Measurements from ENCODE around the gene LRRC7.
A peak's percentile ranks its signal among the peaks of the same experiment; 100 is the strongest.

Gene LRRC7

GRCh38 chr1:70115315-70115714 lies 547.6 kb downstream of the LRRC7 start:
- TF ChIP-seq CTCF (conservative IDR thresholded peaks at IDR 0.05) (no peak), ZFX (IDR thresholded peaks at IDR 0.05) (no peak)
- no peak overlapping the region for H3K27ac ChIP-seq

GRCh38 chr1:70117046-70117445 lies 549.3 kb downstream of the LRRC7 start:
- TF ChIP-seq ZFX (IDR thresholded peaks at IDR 0.05) (no peak), CTCF (conservative IDR thresholded peaks at IDR 0.05) (no peak)
- H3K27ac ChIP-seq: no peak overlapping the region

GRCh38 chr1:70134148-70134547 lies 566.4 kb downstream of the LRRC7 start:
- H3K27ac ChIP-seq: no peak overlapping the region
- TF ChIP-seq ZFX (IDR thresholded peaks at IDR 0.05) (no peak), CTCF (conservative IDR thresholded peaks at IDR 0.05) (no peak)

- H3K27ac ChIP-seq: no peak overlapping the region
- no peak for TF ChIP-seq CTCF (conservative IDR thresholded peaks at IDR 0.05)
- no peak for TF ChIP-seq ZFX (IDR thresholded peaks at IDR 0.05)
Measured at GRCh38 chr1:70140343-70140742, 572.6 kb downstream of the LRRC7 start.

- H3K27ac ChIP-seq: no peak overlapping the region
Measured at GRCh38 chr1:70140894-70141293, 573.2 kb downstream of the LRRC7 start.

GRCh38 chr1:70142075-70142474 lies 574.4 kb downstream of the LRRC7 start:
- TF ChIP-seq CTCF (conservative IDR thresholded peaks at IDR 0.05): peak; percentile 5; the same call in 1 of the 2 replicates
- no peak for TF ChIP-seq ZFX (IDR thresholded peaks at IDR 0.05)
- H3K27ac ChIP-seq: no peak overlapping the region

More at GRCh38 chr1:70140894-70141293, 573.2 kb downstream of the LRRC7 start:
- TF ChIP-seq CTCF (conservative IDR thresholded peaks at IDR 0.05): no peak
- TF ChIP-seq ZFX (IDR thresholded peaks at IDR 0.05): no peak

GRCh38 chr1:70143048-70143659 lies 575.4 kb downstream of the LRRC7 start:
- TF ChIP-seq CTCF (conservative IDR thresholded peaks at IDR 0.05) (peak; percentile 33), ZFX (IDR thresholded peaks at IDR 0.05) (no peak)
- H3K27ac ChIP-seq: no peak overlapping the region

Measured in C4-2B (cell line).